AG20443 (cell line): ENCODE results near the gene SKIC2.
"Not testable (repeated sequence)": the region's sequence is repeated elsewhere in the genome, so short reads cannot be mapped to it uniquely, and the experiment has no call there.

Source experiments
- DNase-seq: peaks from one replicate; pipeline ENCODE4 v3.0.0; 2012; ENCODE audit warnings: low spot score, mixed read lengths

Gene SKIC2

DNA sequence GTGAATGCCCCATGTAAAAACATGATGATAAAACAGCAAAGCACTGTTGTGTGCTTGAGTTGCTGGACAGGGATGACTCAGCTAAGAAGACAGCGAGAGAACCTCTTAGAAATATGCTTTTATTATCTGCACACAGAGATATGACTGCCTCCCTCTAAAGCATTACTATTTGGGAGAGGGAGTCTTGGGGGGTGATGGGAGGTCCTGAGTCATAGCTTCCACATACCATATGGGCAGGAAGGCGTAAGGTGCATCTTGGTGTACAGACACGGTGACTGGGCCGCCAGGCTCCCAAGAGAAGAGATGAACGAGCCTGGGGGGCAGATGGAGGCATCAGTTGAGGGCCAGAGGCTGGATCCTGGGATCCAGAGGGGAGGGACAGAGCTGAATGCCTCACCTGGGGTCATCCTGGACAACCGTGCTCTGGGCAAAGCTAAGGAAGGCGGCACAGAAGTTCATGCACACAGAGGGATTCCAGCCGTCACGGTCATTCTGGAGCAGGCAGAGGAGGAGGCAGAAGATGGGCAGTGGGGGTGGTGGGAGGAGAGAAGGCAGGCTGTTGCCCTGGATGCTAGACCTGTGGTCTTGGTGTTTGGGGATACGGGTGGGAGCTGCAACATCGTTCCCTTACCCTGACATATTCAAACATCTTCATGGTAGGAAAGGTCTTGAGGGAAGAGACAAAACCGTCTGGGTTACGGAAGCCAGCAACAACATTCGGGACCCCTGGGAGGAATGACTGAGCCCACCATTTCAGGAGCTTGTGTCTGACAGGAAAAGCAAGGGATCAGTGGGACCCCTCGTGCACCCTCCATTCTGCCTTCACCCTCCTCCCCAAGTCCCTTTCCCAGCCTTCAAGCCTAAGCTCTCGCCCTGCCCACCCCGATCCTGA is 11.0 kb downstream of the SKIC2 start:
- no peak for DNase-seq

DNA sequence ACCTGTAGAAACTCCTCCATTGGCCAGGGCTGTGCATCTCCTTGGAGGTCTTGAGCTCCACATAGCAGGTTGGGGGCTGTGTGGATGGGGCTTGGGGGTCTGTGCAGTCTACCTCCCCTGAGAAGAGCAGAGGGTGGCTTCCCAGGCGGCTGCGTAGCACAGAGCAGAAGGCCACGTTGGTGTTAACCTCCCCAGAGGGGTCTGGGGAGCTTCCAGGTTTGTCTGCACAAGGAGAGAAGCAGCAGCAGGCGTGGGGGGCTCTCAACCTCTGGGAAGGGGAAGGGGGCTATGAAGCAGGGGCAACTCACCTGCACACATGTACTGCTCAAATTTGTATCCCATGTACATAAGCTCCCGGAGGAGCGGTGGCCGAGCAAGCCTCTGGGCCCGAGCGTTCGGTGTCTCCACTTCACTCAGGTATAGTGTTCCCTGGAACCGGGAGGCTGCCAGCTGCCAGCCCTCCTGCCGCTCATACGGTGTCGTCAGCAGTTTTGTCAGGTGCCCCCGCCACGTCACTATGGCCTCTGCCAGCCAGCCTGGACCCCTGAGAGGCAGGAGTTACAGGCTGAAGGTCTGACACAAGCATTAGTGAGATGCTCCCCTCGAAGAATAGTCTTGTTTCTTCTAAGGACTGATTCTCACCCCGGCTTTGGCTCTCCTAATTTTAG is 11.8 kb downstream of the SKIC2 start:
- DNase-seq: no peak

DNA sequence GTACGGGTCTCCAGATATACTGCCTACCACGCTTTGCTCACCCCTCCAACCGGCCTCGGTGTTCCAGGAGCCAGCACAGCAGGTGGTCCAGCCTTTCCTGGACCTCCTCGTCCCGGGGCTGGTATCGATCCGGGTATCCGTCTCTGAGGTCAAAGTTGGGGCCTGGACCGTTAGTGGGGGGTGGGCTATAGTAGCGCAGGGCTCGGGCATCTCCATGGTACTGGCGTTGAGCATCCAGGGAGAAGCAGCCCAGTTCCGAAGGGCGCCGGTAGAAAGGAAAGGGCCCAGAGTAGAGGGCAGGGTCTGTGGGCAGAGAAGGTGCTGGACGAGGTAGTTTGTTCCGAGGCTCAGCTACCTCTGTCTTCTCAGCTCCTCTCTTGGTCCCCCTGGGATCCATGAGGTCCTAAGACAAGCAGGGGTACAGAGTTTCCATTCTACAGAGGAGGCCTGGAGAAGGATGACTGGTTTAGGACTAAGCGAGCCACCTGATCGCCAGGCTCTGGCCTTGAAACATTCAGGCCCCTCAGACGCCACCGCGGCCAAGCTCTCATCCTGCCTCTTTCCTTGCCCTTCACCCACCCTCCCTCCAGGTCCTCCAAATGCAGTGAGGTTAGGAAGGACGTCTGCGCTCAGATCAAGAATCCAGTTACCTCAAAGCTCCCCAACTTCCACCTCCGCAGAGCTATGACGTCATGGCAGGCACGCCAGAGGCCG is 12.5 kb downstream of the SKIC2 start:
- no peak for DNase-seq

DNA sequence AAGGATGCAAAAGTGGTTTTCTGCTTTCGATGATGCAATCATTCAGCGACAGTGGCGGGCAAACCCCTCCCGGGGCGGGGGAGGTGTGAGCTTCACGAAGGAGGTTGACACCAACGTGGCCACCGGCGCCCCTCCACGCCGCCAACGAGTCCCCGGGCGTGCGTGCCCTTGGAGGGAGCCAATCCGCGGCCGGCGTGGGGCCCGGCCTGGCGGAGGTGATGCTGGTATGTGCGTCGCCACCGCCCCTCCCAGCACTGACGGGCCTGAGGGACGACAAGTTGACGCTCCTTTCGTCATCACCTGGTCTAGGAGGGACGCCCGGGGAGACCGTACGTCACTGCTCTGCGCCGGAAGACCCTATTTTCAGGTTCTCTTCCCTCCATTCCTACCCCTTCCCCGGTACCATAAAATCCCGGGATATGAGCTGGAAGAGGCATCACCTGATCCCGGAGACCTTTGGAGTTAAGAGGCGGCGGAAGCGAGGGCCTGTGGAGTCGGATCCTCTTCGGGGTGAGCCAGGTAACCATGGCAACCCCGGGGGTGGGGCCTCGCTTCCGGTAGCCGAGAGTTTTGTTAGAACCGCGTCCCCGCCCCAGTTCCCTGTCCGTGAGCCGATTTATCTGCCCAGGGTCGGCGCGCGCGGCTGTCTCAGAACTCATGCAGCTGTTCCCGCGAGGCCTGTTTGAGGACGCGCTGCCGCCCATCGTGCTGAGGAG is 13.2 kb downstream of the SKIC2 start, which contains the start of gene DXO:
Gene DXO (minus strand): TSS at position 146 of the 716 bp plus-strand sequence. CDS start 463 bp downstream, outside the sequence.
- DNase-seq: peak; percentile 98

DNA sequence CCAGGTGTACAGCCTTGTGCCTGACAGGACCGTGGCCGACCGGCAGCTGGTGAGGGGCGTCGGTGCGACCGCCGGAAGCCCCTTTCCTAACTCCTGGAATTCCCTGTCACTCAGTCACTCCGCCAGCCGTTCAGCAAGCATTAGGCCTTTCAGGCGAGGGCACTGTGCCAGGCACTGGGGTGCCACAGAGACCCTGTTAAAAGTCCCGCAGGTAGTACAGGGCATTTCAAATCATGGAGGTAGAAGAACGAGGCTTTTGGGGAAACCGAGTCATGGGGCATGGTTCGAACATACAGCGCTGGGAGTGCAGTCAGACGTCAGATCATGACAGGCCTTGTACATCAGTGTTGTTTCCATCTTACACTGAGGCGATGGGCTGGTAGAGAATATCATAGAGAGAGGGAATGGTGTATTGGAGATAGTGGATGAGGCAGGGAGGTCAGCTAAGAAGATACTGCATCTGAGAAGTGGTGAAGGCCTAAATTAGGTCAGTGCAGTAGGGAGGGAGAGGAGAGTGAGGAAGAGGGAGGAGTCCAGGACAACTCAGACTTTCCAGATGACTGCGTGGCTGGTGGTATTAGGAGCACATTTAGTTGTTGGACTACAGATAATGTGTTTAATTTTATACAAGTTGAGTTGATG is 13.9 kb downstream of the SKIC2 start:
- DNase-seq: peak; percentile 66

DNA sequence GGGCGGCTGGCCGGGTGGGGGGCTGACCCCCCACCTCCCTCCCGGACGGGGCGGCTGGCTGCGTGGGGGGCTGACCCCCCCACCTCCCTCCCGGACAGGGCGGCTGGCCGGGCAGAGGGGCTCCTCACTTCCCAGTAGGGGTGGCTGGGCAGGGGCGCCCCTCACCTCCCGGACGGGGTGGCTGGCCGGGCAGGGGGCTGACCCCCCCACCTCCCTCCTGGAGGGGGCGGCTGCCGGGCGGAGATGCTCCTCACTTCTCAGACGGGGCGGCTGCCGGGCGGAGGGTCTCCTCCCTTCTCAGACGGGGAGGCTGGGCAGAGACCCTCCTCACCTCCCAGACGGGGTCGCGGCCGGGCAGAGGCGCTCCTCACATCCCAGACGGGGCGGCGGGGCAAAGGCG is 17.1 kb downstream of the SKIC2 start:
- DNase-seq: not testable (repeated sequence)

DNA sequence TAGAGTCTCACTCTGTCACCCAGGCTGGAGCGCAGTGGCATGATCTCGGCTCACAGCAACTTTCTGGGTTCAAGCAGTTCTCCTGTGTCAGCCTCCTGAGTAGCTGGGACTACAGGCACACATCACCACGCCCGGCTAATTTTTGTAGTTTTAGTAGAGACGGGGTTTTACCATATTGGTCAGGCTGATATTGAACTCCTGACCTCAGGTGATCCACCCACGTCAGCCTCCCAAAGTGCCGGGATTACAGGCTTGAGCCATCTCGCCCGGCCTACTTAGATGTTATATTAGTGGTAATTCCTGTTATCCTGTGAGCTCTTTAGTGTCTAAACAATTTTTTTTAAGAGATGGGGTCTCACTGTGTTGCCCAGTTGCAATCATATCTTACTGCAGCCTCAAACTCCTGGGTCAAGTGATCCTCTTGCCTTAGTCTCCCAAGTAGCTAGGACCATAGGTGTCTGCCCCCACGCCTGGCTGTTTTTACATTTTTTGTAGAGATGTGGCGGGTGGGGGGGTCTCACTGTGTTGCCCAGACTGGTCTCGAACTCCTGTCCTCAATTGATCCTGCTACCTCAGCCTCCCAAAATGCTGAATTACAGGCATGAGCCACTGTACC is 18.9 kb downstream of the SKIC2 start:
- no peak for DNase-seq

DNA sequence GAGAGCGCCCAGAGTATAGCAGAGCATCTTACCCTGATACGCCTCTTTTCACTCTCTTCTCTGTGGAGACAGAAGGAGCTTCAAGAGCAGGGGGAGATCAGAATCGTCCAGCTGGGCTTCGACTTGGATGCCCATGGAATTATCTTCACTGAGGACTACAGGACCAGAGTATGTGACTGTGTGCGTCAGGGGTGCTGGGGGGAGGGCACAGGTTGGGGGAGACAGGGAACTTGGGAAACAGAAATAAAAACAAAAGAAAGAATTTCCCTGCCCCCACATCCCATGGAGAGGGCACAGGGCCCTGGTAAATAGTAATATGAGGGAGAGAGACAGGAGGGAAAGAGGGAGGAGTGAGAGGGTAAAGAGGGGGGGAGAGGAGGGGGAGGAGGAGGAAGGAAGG is 19.9 kb downstream of the SKIC2 start:
- DNase-seq: no peak

DNA sequence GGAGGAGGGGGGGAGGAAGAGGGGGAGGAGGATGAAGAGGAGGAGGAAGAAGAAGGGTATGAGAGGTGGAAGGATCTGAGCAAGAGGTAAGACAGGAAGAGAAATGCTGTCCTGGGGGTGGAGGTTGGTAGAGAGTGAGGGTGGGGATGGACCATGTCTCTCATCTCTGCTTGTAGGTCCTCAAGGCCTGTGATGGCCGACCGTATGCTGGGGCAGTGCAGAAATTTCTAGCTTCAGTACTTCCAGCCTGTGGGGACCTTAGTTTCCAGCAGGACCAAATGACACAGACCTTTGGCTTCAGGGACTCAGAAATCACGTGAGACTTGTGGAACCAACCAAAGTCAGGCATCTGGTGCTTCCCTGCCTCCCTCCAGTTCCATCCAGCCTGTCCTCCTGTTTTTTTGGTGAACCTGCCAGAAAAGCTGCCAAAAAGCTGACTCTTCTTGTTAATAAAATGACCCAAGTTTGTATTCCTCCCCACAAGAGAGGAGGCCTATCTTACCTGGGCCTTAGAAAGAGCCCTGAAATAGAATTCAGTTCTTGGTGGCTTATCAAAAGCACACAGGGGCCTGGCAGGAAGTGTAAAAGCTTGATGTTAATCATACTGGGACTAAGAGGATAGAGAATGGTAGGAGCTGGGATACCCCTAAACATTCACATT is 20.4 kb downstream of the SKIC2 start:
- no peak for DNase-seq

DNA sequence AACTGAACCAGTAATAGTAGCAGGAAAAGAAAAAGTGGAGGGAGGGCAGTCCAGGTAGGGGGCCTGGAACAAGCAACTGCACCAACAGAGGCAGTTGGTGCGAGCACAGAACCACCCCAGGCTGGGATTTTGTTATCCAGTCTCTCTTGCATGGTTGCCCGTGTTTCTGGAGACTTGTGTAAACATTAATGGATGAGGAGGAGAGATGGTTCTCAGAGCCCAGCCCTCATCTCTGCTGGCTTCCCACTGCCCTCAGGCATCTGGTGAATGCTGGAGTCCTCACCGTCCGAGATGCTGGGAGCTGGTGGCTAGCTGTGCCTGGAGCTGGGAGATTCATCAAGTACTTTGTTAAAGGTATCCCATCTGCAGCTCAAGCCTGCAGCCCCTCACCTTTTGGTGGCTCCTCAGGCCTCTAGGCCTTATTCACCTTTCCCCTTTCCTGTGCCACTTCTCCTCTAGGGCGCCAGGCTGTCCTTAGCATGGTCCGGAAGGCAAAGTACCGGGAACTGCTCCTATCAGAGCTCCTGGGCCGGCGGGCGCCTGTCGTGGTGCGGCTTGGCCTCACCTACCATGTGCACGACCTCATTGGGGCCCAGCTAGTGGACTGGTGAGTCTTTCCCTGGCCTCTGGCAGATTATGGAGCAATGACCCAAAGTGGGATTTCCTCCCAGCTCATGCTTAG is 21.4 kb downstream of the SKIC2 start:
- not testable (repeated sequence) for DNase-seq

DNA sequence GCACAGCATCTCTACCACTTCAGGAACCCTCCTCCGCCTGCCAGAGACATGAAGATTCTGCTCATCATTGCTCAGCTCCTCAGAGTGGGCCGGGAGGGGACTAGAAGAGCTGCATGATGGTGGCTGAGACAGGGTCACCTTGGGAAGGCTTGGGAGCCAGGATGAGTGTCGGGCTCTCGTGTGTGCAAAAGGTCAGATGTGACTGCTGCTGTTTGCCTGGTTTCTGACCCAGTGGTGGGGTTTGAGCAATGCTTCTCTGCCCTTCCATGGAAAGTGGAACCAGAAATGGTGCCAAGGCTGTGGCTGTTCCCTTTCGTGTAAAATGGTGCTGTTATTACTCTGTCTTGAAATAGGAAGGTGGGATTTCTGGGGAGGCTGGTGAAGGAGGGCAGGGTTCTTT is 22.0 kb downstream of the SKIC2 start:
- not testable (repeated sequence) for DNase-seq

DNA sequence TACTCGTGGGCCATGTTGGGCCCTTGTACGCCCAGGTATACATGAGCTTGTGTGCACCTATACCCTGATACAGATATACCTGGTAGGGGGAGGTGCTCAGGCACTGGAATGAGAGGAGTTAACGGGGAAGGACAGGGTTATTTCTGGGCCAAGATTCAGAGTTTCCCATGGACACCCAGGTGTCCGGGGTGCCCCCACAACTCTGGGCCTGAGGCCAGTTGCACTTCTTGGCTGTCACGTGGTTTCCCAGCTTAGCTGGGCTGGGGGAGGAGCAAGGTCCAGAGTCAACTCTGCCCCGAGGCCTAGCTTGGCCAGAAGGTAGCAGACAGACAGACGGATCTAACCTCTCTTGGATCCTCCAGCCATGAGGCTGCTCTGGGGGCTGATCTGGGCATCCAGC is 22.8 kb downstream of the SKIC2 start, which contains the start of gene C4A:
Gene C4A (plus strand): TSS at position 314 of the 400 bp plus-strand sequence. CDS start 51 bp downstream, at position 365.
- DNase-seq: not testable (repeated sequence)

DNA sequence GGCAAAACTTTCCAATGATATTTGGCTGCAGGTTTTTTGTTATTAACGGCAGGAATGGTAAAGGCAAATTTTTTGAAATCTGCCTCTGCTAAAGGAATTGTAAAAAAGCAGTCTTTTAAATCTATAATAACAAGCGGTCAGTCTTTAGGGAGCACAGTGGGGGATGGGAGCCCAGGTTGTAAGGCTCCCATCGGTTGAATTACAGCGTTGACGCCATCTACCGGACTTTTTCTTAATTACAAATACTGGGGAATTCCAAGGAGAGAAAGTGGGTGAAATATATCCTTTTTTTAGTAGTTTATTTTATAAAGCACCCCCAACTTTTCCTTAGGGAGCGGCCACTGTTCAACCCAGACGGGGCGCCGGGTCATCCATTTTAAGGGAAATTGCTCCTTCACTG is 30.4 kb downstream of the SKIC2 start:
- not testable (repeated sequence) for DNase-seq

DNA sequence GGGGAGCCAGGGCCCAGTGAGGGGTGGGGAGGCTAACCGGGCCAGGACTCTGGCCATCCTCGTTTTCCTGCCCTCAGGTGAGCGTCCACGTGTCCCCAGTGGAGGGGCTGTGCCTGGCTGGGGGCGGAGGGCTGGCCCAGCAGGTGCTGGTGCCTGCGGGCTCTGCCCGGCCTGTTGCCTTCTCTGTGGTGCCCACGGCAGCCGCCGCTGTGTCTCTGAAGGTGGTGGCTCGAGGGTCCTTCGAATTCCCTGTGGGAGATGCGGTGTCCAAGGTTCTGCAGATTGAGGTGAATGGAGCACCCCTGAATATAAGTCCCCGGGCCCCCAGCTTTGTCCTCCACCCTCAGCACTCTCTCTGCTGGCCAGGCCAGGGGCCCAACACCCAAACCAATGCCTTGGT is 35.4 kb downstream of the SKIC2 start:
- DNase-seq: not testable (repeated sequence)

DNA sequence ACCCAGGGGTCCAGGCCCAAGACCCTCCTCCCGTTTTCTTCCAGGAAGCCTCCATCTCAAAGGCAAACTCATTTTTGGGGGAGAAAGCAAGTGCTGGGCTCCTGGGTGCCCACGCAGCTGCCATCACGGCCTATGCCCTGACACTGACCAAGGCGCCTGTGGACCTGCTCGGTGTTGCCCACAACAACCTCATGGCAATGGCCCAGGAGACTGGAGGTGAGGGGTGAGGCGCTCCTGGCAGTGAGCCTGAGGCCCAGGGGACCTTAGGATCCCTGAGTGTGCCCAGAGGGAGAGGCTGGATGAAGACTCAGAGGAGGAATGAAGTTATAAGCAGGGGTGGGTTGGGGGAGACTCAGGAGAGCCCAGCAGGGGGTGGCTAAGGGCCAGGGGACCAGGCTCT is 37.4 kb downstream of the SKIC2 start:
- not testable (repeated sequence) for DNase-seq

DNA sequence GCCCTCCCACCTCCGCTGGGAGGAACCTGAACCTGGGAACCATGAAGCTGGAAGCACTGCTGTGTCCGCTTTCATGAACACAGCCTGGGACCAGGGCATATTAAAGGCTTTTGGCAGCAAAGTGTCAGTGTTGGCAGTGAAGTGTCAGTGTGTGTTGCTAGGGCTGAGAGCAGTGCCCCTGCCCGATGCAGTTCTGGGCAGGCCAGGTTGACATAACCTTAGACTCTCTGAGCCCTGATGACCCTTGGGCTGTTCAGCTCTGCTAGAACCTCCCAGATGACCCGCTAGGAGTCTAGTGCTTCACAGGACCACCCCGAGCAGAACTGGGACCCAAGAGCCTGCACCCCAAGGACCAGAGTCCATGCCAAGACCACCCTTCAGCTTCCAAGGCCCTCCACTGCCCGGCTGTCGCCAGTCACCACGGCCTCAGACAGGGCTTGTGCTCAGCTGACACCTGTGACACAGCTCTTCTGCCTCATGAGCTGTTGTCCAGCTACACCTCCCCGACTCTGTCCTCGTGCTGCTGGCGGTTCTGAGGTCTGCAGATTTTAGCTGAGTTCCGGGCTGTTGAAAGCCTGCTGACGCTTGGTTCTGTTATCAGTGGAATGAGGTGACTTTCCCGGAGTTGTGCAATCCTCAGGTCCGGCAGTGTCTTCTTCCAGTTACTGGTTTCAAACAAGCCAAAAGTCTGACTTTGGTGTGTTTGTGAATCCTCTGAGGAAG is 43.7 kb downstream of the SKIC2 start:
- DNase-seq: not testable (repeated sequence)

DNA sequence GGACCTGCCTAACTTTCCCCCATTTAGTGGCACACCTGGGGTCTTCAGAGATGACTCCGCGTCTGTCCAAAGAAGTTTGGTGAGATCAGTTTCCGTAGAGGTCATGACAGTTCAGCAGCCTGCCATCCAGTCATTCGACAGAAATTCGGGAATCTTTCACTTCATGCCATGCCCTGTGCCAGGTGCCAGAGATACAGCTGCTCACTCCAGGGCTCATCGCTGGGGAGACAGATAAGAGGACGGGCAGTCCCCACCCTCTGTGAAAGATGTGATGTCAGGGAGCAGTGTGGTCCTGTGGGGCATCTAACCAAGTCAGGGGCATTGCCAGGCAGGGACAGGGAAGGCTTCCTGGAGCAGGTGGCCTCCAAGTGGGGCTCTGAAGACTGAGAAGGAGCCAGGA is 44.3 kb downstream of the SKIC2 start:
- DNase-seq: not testable (repeated sequence)

DNA sequence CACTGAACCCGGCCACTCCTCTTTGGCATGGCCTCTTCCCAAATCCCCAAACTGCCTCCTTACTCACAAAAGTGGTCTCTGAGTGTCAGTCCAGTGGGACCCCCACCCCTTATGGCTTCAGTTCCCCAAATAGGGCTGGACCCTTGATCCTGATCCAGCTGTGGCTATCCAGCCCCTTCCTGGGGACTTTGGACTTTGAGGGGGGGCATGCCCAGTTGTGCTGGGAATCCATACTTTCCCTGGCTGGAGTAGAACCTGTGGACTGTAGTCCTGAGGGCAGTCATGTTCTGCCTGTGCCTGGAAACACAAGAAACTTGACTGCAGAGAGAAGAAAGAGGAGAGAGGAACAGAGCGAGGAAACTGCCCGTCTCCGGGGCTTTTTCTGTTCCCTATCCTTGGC is 45.4 kb downstream of the SKIC2 start:
- not testable (repeated sequence) for DNase-seq
